SH-SY5Y (cell line): ENCODE data around the gene SIPA1L3.

Experiments used
- GATA2 ChIP-seq: IDR thresholded peaks from 2 replicates; pipeline ENCODE4 v1.6.1; 2011; ENCODE audit warnings: mild to moderate bottlenecking, low read depth, low read length
- GATA3 ChIP-seq: IDR thresholded peaks from 2 replicates; pipeline ENCODE4 v1.6.1; 2011; ENCODE audit warnings: low read depth, mild to moderate bottlenecking, low read length, moderate library complexity

The SIPA1L3 gene

DNA sequence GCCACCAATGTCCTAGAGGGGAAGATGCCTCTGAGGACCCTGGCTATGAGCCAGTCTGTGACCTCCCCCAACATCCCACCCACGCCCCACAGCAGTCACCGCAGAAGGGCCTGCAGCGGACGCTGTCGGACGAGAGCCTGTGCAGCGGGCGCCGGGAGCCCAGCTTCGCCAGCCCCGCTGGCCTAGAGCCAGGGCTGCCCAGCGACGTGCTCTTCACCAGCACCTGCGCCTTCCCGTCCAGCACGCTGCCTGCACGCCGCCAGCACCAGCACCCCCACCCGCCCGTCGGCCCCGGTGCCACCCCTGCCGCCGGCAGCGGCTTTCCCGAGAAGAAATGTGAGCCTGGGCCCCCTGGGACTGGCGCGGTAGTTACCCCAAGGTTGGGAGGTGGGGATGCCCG is 286.4 kb downstream of the SIPA1L3 start:
- TF ChIP-seq GATA3 (no peak), GATA2 (no peak)

DNA sequence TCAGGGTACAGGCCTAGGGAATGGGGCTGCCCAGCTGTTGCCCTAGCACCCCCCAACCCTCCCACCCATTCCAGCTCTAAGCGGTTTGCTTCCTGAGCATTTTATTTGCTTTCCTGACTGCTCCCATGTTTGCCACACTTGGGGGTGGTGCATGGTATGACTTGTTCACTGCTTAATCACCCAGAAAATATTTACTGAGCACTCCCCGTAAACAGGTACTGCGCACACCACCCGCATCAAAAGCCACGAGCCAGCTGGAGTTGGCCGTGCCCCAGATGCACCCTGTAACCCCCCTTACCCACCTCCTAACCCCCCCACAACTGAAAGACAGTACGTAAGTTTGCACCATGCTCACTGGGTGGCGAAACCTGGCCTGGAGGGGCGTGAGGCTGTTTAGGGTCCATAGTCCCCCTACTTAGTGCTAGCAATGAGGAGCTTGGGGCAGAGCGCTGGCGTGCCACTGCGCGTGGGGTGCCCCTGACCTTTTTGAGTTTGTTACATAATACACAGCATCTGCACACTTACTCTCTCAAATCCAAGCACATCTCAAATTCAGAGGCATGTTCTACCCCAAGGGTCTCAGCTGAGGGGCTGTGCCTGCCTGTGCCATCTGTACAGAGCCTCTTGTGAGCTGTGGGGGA is 287.2 kb downstream of the SIPA1L3 start:
- TF ChIP-seq GATA2 (no peak), GATA3 (no peak)

- TF ChIP-seq GATA3, result no peak
Measured at GRCh38 chr19:38195237-38195636, 288.2 kb downstream of the SIPA1L3 start.

DNA sequence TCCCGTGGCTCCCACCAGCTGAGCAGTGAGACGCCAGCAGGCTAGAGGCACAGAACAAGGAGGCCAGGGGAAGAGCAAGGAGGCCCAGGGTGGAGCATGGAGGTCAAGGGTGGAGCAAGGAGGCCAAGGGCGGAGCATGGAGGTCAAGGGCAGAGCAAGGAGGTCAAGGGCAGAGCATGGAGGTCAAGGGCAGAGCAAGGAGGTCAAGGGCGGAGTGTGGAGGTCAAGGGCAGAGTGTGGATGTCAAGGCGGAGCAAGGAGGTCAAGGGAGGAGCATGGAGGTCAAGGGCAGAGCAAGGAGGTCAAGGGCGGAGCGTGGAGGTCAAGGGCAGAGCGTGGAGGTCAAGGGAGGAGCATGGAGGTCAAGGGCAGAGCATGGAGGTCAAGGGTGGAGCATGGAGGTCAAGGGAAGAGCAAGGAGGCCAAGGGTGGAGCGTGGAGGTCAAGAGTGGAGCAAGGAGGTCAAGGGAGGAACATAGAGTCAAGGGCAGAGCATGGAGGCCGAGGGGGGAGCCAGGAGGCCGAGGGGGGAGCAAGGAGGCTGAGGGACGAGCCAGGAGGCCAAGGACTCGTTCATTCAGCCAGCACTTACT is 289.3 kb downstream of the SIPA1L3 start:
- no peak for TF ChIP-seq GATA3
- TF ChIP-seq GATA2, result no peak

DNA sequence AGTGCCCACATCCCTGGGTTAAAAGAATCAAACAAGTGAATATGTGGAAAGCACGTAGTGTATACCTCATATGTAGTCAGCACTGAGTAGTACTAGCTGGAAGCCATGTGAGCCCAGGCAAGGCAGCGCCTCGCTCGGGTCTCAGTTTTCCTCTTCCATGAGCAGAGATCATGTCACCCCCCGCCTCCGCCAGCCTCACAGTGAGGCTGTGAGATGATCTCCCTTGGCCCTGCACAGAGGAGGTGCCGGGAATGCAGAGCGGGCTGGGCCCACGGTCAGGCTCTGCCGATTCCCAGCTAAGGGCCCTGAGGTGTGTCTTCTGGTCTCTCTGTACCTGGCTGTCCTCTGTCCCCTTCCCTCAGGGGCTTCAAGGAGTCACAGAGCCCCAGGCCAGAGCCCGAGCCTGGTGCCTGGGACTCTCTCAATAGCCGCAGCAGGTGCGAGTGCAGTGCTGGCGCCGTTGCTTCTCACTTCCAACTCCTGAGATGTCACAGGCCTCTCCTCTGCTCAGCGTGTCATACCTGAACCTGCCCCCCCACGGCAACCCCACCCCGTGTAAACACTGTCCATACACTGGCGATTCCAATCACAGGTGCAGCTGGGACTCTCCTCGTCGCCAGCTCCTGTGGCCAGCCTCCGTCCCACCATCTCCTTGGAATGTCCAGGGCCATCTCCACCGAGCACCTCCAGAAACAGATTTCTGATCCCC is 290.1 kb downstream of the SIPA1L3 start:
- no peak for TF ChIP-seq GATA2
- TF ChIP-seq GATA3, result no peak

DNA sequence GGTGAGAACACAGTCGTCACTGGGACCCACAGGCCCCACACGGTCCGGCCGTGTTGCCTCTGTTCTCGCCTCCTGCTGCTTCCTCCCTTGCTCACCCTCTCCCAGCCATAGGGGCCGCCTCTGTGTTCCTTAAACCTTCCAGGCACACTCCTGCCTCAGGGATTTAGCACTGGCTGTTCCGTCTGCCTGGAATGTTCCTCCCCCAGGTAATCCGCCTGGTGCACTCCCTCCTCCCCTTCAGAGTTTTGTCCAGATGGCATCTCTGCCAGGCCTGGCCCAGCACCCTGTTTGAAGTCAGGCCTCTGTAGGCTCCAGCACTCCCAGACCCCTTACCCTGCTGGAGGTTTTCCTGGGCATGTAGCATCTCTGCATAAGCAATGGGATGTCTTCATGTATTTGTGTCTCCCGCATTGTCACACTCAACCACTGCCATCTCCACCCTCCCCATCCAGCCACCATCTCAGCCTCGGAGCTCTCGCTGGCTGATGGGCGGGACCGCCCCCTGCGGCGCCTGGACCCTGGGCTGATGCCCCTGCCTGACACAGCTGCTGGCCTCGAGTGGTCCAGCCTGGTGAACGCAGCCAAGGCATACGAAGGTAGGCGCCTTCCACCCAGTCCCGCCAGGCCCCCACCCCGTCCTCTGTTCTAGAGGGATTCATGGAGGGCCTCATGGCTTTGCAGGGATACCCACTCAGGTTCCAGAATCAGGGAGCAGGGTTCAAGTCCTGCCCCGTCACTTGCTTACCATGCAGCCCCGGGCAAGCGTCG is 291.1 kb downstream of the SIPA1L3 start:
- TF ChIP-seq GATA3, result no peak
- TF ChIP-seq GATA2, result no peak

DNA sequence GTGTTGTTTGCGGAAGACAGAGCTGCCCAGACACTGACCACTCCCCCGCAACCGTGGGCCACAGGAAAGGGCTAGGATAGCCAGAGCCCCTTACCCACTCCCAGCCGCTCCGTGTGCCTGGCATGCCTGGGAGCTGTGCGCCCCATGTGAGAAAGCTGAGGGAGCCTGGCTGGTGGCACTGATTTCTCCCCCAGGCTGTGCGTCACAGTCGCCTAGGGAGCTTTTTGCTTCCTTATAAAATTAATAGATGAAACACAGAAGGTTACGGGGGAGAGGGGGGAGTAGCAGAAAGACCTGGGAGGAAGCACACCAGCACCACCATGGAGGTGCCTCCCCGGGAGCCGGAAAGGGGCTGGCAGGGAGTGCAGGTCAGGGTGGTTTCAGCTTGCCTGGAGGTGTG is 292.3 kb downstream of the SIPA1L3 start:
- TF ChIP-seq GATA3 (no peak), GATA2 (no peak)

GRCh38 chr19:38201731-38202130 is 294.7 kb downstream of the SIPA1L3 start:
- no peak for TF ChIP-seq GATA3
- no peak for TF ChIP-seq GATA2

- TF ChIP-seq GATA2 (no peak), GATA3 (no peak)
Measured at GRCh38 chr19:38202504-38202903, 295.5 kb downstream of the SIPA1L3 start.

GRCh38 chr19:38203197-38203596 is 296.2 kb downstream of the SIPA1L3 start:
- TF ChIP-seq GATA3 (no peak), GATA2 (no peak)

- no peak for TF ChIP-seq GATA3
- TF ChIP-seq GATA2, result no peak
Measured at GRCh38 chr19:38204096-38204495, 297.1 kb downstream of the SIPA1L3 start.

DNA sequence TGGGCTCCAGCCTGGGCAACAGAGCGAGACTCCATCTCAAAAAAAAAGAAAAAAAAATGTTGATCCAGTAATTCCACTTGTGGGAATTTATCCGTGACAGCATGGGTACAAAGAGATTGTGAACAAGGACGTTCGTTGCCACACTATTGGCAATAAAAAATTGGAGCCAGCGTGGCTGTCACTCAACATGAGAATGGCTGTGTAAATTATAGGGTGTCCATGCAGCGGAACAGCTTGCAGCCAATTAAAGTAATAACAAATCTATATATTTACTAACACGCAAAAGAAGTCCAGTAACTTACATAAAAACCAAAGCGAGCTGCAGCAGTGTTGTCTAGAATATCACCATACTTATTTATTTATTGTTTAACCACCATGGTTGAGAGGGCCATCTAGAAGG is 297.7 kb downstream of the SIPA1L3 start:
- no peak for TF ChIP-seq GATA2
- no peak for TF ChIP-seq GATA3

- TF ChIP-seq GATA2 (no peak), GATA3 (no peak)
Measured at GRCh38 chr19:38206006-38206745, 299.2 kb downstream of the SIPA1L3 start.

GRCh38 chr19:38206928-38207327 is 299.9 kb downstream of the SIPA1L3 start:
- TF ChIP-seq GATA2 (no peak), GATA3 (no peak)

DNA sequence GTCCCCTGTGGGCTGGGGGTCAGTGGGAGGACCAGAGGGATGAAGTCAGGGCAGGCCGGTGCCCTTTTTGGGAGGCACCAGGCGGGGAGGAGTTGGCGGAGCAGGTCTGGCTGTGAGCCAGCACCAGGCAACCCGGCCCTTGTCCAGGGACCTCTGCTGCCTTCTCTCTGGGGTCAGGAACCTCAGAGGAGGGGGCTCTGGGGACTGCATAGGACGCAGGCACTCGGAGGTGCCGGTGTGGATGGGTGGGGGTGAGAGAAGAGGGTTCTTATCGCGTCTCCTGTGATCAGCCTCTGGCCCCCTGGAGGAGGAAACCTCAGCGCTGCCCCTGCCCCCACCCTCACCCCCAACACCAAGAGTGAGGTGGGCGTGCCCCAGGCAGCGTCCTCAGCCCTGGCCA is 300.5 kb downstream of the SIPA1L3 start:
- no peak for TF ChIP-seq GATA3
- TF ChIP-seq GATA2, result no peak
